HFFc6 (cell line): Measurements from ENCODE around the gene CD7. TPM values are rescaled to one million over a fixed set of nuclear protein-coding genes. Genes with fewer than 3 reads are reported as not detected.

ENCODE experiments used
- DNase-seq: peaks from one replicate; pipeline ENCODE4 v3.0.0-alpha.2; 2018
- H3K27ac Mint-ChIP-seq: 2 replicates; pipeline ENCODE4 v1.8.0; 2020; ENCODE audit warnings: mild to moderate bottlenecking, mixed read lengths
- H3K27me3 Mint-ChIP-seq: 2 replicates; pipeline ENCODE4 v1.8.0; 2021; ENCODE audit warnings: mild to moderate bottlenecking, moderate library complexity, mixed read lengths; ENCODE audit not compliant: insufficient read depth
- H3K36me3 Mint-ChIP-seq: 2 replicates; pipeline ENCODE4 v1.8.0; 2021; ENCODE audit warnings: low read depth, mixed read lengths
- H3K4me1 Mint-ChIP-seq: 2 replicates; pipeline ENCODE4 v1.8.0; 2020; ENCODE audit warnings: low read depth, mixed read lengths
- H3K4me3 Mint-ChIP-seq: 2 replicates; pipeline ENCODE4 v1.8.0; 2020; ENCODE audit warnings: mild to moderate bottlenecking, moderate library complexity, mixed read lengths
- H3K9me3 Mint-ChIP-seq: 2 replicates; pipeline ENCODE4 v1.8.0; 2020; ENCODE audit warnings: mild to moderate bottlenecking, mixed read lengths
- total RNA-seq, 6 experiments: library from RNA; stranded (reverse); fragmentation: NEBNext Ultra II Directional; extraction: Animal tissue kit (Norgen Biotek cat#: 25700); gene quantifications; 2 replicates in 1 of 6; 3 replicates in 5 of 6; pipeline ENCODE4 v1.2.3, GENCODE V29; 2021
- TF ChIP-seq, protein P1 (sequence below): fragments of 200-600 bp; sonication (generic); IDR thresholded peaks from 2 replicates; pipeline ENCODE4 v1.5.0; 2021; ENCODE audit warnings: antibody characterized with exemption, mild to moderate bottlenecking

CD7 gene
- total RNA-seq, 6 experiments from 2014 or later = 0.20 TPM; not detected in 5

DNA sequence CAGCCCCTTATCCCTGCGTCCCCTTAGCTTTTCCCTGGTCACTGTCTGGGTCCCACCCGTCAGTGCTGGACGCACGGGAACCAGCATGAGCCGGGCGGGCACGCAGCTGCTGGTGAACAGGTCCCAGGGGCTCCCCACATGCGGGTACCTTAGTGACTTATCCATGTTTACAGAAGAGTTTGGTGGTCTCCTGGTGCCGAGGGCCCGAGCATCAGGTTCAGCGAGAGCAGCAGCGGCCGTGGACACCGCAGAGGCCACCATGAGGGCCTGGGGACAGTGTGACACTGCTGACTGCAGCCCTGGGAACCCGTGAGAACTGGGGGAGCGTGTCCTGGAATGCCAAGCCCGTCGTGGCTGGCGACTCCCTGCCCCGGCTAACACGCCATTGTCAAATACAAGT, 6.5 kb downstream of the CD7 start:
- no peaks in the 10 kb centered on the region for H3K9me3 Mint-ChIP-seq
- H3K4me1 Mint-ChIP-seq = peaks cover 4% of the 10 kb centered on the region; the same call in 1 of the 2 replicates
- no peak overlapping the region for H3K4me3 Mint-ChIP-seq
- H3K27ac Mint-ChIP-seq = no peak overlapping the region
- no peaks in the 10 kb centered on the region for H3K36me3 Mint-ChIP-seq
- TF ChIP-seq, protein P1, sequence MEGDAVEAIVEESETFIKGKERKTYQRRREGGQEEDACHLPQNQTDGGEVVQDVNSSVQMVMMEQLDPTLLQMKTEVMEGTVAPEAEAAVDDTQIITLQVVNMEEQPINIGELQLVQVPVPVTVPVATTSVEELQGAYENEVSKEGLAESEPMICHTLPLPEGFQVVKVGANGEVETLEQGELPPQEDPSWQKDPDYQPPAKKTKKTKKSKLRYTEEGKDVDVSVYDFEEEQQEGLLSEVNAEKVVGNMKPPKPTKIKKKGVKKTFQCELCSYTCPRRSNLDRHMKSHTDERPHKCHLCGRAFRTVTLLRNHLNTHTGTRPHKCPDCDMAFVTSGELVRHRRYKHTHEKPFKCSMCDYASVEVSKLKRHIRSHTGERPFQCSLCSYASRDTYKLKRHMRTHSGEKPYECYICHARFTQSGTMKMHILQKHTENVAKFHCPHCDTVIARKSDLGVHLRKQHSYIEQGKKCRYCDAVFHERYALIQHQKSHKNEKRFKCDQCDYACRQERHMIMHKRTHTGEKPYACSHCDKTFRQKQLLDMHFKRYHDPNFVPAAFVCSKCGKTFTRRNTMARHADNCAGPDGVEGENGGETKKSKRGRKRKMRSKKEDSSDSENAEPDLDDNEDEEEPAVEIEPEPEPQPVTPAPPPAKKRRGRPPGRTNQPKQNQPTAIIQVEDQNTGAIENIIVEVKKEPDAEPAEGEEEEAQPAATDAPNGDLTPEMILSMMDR = no peak
- no peak for DNase-seq
- peaks cover 18% of the 10 kb centered on the region for H3K27me3 Mint-ChIP-seq

DNA sequence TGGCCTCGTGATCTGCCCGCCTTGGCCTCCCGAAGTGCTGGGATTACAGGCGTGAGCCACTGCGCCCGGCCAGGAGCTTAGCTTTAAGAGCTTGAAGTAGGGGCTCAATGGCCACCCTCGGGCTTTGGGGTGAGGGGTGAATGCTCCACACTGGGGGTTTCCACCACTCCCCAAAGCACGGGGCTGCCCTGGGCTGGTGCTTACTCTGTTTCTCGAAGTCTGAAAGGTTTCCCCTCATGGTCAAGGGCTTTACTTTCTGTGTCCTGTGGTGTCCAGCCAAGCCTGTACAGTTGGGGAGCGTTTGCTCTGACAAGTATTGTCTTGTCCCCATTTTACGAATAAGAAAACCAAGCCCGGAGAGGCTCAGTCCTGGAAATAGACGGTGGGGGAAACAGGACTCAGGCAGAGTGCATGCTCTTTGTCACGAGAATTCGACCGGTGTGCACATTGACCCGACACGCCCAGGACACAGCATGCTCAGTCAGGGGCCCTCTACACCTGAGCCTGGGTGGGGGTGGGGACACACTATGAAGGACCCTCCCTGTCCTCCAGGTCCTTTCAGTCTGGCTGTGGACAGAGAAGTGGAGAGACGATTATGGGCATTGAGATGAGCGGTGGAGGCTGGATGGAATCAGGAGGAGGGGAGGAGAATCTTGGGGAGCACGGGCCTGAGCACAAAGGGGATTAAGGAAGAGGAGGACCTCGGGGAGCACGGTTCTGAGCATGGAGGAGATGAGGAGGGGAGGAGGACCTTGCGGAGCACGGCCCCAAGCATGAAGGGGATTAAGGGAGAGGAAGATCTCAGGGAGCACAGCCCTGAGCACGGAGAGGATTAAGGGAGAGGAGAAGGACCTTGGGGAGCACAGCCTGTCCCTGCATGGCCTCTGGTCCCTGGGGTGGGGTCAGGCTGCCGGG, 7.5 kb downstream of the CD7 start:
- DNase-seq = no peak
- TF ChIP-seq, protein P1 = no peak
- Mint-ChIP-seq H3K4me3 (no peak overlapping the region), H3K9me3 (no peaks in the 10 kb centered on the region), H3K36me3 (no peaks in the 10 kb centered on the region), H3K4me1 (peaks cover 4% of the 10 kb centered on the region; the same call in 1 of the 2 replicates), H3K27ac (no peak overlapping the region), H3K27me3 (peaks cover 16% of the 10 kb centered on the region)

DNA sequence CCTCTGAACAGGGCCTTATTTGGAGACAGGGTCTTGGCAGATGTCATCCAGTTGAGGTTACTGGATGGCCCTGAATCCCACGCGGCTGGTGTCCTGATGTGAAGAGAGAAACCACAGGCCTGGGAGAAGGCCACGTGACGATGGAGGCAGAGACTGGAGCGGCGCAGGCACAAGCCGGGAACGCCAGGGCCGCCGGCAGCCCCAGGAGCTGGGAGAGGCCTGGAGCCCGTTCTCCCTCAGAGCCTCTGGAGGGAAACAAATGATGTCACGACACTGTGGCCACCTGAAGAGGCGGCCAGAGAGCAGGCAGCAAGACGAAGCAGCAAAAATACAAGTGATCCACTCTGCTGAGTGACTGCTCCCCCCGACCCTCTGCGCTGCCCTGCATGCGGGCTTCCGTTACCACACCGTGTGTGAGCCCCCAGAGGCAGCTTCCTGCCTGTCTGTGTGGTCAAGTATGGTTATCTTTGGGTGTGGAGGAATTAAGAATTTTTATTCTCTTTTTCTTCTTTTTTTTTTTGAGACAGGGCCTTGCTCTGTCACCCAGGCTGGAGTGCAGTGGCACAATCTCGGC, 11.6 kb downstream of the CD7 start:
- DNase-seq = no peak
- Mint-ChIP-seq H3K27ac (no peak overlapping the region), H3K27me3 (peaks cover 16% of the 10 kb centered on the region), H3K36me3 (no peaks in the 10 kb centered on the region), H3K9me3 (no peaks in the 10 kb centered on the region), H3K4me1 (peaks cover 4% of the 10 kb centered on the region; the same call in 1 of the 2 replicates), H3K4me3 (no peak overlapping the region)
- TF ChIP-seq, protein P1 = no peak

DNA sequence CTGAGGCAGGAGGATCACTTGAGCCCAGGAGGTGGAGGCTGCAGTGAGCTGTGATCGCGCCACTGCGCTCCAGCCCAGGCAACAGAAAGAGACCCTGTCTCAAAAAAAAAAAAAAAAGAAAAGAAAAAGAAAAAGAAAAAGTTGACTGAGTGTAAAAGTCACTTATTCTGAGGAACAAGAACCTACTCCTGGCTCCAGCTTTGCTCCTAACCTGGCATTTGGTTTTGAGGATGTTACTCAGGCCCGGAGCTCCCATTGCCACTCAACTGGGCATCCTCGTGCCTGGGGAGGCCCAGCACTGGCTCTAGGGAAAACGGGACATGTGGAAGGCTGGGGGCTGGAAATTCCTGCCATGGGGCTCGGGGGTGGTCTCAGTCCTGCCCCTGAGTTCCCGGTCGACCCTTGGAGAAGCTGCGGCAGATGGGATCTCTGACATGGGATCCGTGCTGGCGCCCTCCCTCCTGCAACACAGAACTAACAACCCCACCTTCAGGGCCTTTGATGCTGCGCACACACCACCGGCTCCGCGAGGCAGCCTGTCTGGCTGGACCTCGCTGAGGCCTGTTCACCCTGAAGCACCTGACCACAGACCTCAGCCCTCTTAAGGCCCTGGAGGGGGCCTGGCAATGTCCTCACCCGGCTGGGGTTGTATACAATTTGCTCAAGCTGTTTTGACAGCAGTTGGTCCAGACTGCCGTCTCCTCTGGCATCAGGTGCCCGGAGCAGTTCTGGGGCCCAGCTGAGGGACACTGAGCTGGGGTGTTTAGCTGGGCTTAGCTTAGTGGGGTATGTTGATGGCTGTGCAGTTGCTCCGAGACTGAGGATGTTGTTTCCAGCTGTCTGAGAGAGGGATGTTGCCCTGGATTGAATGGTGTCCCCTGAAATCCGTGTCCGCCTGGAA, 12.3 kb downstream of the CD7 start:
- TF ChIP-seq, protein P1 = no peak
- no peak for DNase-seq
- H3K27me3 Mint-ChIP-seq = peaks cover 14% of the 10 kb centered on the region
- no peaks in the 10 kb centered on the region for H3K9me3 Mint-ChIP-seq
- H3K36me3 Mint-ChIP-seq = no peaks in the 10 kb centered on the region
- peaks cover 4% of the 10 kb centered on the region; the same call in 1 of the 2 replicates for H3K4me1 Mint-ChIP-seq
- H3K4me3 Mint-ChIP-seq = no peak overlapping the region
- H3K27ac Mint-ChIP-seq = no peak overlapping the region
